ENCODE data around the gene MORC2.

Gene MORC2

GRCh38 chr22:30953206-30953605, 15.4 kb downstream of the MORC2 start:
- TF ChIP-seq OSR1 (CRISPR knock-in tag; IDR thresholded peaks at IDR 0.05) (no peak), ISL1 (CRISPR knock-in tag; IDR thresholded peaks at IDR 0.05) (no peak), ZC3H10 (CRISPR knock-in tag; IDR thresholded peaks at IDR 0.05) (no peak), TOX (CRISPR knock-in tag; IDR thresholded peaks at IDR 0.05; ENCODE audit: borderline replicate concordance) (no peak), SNAI2 (CRISPR knock-in tag; IDR thresholded peaks at IDR 0.05) (no peak)
- no peak for ATAC-seq

DNA sequence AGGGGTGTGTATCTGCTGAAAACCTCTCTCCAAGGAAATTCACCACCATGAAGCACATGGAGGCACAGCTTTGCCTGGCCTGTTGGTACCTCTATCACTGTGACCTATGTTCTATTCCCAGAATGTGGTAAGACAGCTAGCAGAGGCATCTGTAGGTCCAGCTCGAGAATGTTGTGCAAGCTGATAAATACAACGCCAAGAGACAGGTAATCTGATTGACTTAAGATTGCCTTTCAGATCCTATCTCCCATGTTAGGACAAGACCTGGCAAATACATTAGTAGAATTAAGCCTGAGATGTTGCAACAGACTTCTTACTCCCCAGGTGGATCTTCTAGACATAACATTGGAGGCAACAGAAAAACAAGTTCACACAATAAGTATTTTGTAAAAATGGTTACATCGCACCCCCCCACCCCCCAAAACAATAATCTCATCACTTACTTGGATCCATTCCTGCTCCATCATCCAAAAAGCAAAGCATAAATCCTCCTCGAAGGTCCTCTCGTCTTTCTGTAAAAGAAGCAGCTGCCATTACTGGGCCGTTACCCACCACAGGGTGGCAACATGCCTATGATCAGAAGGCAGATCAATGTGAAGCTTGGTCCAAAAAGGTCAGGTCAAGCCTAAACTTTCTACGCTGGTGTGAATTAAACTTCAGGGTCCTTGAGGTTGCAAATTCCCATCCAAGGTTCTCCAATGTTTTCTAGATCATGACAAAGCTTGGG, 18.5 kb downstream of the MORC2 start:
- no peak for ATAC-seq
- no peak for TF ChIP-seq CSDC2 (CRISPR knock-in tag; IDR thresholded peaks at IDR 0.05)
- TF ChIP-seq ZNF8 (CRISPR knock-in tag; IDR thresholded peaks at IDR 0.05), result no peak
- TF ChIP-seq TSHZ2 (CRISPR knock-in tag; IDR thresholded peaks at IDR 0.05), result no peak
- no peak for TF ChIP-seq RARB (CRISPR knock-in tag; IDR thresholded peaks at IDR 0.05)

GRCh38 chr22:30948930-30949342, 19.6 kb downstream of the MORC2 start:
- ATAC-seq, result no peak
- TF ChIP-seq GLIS3 (CRISPR knock-in tag; IDR thresholded peaks at IDR 0.05) (no peak), ZC3H10 (CRISPR knock-in tag; IDR thresholded peaks at IDR 0.05) (no peak), ZNF70 (CRISPR knock-in tag; IDR thresholded peaks at IDR 0.05) (no peak), OSR1 (CRISPR knock-in tag; IDR thresholded peaks at IDR 0.05) (no peak), TOX (CRISPR knock-in tag; IDR thresholded peaks at IDR 0.05; ENCODE audit: borderline replicate concordance) (no peak), RARB (CRISPR knock-in tag; IDR thresholded peaks at IDR 0.05) (no peak), ZFP3 (CRISPR knock-in tag; IDR thresholded peaks at IDR 0.05) (no peak), ISL1 (CRISPR knock-in tag; IDR thresholded peaks at IDR 0.05) (no peak), PATZ1 (CRISPR knock-in tag; IDR thresholded peaks at IDR 0.05; ENCODE audit: borderline replicate concordance) (no peak), SNAI2 (CRISPR knock-in tag; IDR thresholded peaks at IDR 0.05) (no peak), ZNF565 (CRISPR knock-in tag; conservative IDR thresholded peaks at IDR 0.05; ENCODE audit: low read depth) (no peak), CSDC2 (CRISPR knock-in tag; IDR thresholded peaks at IDR 0.05) (no peak), BACH2 (CRISPR knock-in tag; IDR thresholded peaks at IDR 0.05; ENCODE audit: borderline replicate concordance) (no peak), TSHZ2 (CRISPR knock-in tag; IDR thresholded peaks at IDR 0.05) (no peak)
- TF ChIP-seq, protein P1, sequence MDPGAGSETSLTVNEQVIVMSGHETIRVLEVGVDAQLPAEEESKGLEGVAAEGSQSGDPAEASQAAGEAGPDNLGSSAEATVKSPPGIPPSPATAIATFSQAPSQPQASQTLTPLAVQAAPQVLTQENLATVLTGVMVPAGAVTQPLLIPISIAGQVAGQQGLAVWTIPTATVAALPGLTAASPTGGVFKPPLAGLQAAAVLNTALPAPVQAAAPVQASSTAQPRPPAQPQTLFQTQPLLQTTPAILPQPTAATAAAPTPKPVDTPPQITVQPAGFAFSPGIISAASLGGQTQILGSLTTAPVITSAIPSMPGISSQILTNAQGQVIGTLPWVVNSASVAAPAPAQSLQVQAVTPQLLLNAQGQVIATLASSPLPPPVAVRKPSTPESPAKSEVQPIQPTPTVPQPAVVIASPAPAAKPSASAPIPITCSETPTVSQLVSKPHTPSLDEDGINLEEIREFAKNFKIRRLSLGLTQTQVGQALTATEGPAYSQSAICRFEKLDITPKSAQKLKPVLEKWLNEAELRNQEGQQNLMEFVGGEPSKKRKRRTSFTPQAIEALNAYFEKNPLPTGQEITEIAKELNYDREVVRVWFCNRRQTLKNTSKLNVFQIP (CRISPR knock-in tag; IDR thresholded peaks at IDR 0.05; ENCODE audit: borderline replicate concordance, low read depth), result no peak
- TF ChIP-seq, protein P2, sequence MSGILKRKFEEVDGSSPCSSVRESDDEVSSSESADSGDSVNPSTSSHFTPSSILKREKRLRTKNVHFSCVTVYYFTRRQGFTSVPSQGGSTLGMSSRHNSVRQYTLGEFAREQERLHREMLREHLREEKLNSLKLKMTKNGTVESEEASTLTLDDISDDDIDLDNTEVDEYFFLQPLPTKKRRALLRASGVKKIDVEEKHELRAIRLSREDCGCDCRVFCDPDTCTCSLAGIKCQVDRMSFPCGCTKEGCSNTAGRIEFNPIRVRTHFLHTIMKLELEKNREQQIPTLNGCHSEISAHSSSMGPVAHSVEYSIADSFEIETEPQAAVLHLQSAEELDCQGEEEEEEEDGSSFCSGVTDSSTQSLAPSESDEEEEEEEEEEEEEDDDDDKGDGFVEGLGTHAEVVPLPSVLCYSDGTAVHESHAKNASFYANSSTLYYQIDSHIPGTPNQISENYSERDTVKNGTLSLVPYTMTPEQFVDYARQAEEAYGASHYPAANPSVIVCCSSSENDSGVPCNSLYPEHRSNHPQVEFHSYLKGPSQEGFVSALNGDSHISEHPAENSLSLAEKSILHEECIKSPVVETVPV (CRISPR knock-in tag; IDR thresholded peaks at IDR 0.05), result no peak
- TF ChIP-seq, protein P3, sequence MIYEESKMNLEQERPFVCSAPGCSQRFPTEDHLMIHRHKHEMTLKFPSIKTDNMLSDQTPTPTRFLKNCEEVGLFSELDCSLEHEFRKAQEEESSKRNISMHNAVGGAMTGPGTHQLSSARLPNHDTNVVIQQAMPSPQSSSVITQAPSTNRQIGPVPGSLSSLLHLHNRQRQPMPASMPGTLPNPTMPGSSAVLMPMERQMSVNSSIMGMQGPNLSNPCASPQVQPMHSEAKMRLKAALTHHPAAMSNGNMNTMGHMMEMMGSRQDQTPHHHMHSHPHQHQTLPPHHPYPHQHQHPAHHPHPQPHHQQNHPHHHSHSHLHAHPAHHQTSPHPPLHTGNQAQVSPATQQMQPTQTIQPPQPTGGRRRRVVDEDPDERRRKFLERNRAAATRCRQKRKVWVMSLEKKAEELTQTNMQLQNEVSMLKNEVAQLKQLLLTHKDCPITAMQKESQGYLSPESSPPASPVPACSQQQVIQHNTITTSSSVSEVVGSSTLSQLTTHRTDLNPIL (CRISPR knock-in tag; IDR thresholded peaks at IDR 0.05; ENCODE audit: low read depth), result no peak
